GM21529 (cell line): ENCODE results near the gene GPN2.
"Not testable (repeated sequence)": the region's sequence is repeated elsewhere in the genome, so short reads cannot be mapped to it uniquely, and the experiment has no call there.

Experiments used
- ATAC-seq: cut with Tn5 transposase; IDR thresholded peaks from one replicate; pipeline ENCODE4 v1.9.1; 2021; ENCODE audit not compliant: unreplicated experiment

The GPN2 gene

DNA sequence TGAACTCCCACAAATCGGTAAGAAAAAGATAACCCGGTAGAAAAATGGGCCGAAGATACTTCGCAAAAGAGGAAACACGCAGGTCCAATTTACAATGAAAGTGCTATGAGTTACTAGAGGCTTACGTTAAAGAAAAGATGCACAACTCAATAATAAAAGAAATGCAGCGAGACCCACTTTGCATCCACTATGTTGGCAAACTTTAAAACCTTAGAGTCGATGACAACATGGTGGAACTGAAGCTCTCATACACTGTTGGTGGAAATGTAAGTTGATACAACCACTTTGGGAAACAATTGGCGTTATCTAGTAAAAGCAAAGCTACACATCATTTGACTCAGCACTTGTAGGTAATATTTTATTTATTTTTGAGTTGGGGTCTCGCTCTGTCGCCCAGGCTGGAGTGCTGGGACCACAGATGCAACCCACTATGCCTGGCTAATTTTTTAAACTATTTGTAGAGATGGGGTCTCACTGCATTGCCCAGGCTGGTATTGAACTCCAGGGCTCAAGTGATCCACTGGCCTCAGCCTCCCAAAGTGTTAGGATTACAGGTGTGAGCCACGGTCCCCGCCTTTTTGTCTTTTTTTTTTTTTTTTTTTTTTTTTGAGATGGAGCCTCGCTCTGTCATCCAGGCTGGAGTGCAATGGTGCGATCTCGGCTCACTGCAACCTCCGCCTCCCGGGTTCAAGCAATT is 10.9 kb upstream of the GPN2 start:
- ATAC-seq, result no peak

DNA sequence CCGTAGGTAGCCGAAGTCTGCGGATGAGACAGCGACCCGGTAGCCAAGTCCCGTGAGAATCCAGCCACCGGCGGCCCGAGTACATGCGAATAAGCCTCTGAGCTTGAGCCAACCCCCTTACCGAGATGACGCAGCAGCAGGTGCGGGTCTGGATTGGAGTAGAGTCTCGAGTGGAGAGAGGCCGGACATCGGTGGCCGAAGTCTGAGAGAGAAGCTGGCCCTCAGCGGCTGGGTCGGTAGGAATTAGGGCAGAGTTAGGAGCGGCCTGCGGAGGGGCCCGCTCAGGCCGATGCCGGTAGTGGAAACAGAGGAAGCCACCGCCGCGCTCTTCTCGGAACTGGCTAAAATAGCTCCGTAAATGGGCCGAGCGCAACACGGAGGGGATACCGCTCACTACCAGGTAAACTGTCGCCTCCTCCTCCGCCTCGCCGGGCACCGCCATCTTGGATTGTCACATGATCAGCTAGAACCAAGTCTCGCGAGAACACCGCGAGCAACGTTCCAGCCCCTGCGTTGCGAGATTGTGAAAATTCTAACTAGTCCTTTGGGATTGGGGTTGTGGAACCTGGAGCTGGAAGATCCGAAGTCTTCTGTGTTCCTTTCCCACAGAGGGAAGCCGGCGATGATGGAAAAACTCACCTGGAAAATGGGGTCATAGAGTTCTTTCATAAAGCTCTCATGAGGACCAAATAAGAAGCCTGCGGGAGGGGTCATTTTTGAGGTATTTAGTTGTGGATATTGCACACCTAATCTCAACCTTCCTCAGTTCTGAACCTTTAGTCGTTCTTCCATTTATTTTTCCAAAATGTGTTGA is 10.1 kb upstream of the GPN2 start, which contains the start of gene GPATCH3:
Gene GPATCH3, minus strand, starts transcription at position 467 of the 814 bp plus-strand sequence. Its CDS starts 25 bp downstream, at position 442.
- ATAC-seq, result peak; percentile 83

DNA sequence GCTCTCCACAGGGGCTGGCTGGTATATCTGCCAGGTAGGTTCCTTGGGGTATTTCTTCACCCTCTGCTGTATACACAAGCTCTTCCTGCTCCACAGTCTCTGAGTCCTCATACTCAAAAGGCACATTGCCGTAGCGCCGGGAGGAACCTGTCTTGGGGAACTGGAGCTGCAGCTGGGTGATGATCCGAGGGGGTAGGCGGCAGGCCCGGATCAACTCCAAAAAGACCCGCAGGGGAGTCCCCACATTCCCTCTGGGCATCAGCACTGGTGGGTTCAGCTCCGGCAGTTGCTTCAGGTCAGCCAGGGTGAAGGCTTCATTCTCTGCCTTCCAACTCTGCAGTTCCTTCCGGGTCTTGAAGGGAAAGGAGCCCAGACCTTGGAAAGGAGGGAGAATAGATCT is 7.3 kb upstream of the GPN2 start:
- no peak for ATAC-seq

DNA sequence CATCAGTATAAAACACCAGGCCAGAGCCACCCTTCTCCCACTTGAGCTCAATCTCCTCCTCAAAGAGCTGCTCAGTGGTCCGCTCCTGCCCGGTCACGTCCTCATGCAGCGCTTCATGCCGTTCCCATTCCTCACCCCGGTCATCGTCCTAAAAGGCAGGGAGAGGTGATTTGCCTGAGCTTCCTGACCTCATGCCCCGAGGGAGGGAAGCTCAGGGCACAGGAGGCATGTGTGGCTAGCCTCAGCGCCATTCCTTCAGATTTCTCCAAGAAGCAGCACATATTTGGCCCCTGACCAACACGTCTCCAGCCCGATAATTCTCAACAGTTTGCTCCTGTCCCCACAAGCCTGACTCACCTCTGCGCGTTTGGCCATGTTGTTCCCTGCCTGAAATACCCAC is 4.2 kb upstream of the GPN2 start:
- no peak for ATAC-seq

DNA sequence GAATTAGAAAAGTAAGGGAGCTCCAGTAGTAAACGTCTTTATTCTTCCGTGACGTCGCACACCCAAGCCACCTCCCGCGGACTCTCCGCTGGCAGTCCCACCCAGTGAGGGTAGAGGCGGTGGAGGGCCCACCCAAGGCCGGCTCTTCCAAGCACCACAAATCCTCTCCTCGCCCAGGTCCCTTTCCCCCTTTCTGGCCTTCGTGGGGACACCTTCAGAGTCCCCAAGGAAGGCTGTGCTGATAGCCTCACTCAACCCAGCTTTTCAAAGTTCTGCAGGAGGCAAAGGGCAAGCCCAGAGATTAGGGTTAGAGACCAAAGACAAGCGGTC is 349 bp upstream of the GPN2 start:
- peak; percentile 14 for ATAC-seq

DNA sequence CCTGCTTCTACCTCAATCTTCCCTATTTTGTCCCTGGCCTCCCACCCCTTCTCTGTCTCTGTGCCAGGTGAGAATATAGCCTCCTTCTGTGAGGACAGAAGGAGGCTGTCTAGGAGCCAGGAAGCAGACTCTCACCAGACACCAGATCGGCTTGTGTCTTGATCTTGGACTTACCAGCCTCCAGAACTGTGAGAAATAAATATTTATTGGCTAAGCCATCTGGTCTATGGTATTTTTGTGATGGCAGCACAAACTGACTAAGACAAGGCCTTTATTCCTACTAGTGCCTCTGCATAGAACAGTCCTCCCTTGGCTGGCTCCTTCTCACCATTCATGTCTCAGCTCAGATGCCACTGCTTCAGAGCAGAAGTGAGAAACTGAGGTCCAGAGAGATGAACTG is 1.9 kb downstream of the GPN2 start:
- no peak for ATAC-seq

DNA sequence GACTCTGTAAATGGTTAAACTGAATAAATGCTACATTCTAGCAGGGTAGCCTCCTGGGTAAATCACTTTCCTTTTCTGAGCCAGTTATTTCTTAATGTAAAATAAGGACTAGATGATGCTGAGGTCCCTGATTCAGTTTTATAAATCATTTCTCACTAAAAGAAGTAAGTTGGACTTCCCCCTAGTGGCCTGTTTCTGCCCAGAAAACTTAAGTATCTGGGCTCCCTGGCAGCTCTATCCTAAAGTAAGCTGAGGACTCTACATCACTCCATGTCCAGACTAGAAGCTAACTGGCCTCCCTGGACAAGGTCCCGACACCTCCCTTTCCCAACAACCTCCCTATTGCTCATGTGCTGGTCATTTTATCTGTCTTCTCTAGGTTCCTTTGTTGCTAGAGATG is 3.0 kb downstream of the GPN2 start:
- ATAC-seq, result no peak

DNA sequence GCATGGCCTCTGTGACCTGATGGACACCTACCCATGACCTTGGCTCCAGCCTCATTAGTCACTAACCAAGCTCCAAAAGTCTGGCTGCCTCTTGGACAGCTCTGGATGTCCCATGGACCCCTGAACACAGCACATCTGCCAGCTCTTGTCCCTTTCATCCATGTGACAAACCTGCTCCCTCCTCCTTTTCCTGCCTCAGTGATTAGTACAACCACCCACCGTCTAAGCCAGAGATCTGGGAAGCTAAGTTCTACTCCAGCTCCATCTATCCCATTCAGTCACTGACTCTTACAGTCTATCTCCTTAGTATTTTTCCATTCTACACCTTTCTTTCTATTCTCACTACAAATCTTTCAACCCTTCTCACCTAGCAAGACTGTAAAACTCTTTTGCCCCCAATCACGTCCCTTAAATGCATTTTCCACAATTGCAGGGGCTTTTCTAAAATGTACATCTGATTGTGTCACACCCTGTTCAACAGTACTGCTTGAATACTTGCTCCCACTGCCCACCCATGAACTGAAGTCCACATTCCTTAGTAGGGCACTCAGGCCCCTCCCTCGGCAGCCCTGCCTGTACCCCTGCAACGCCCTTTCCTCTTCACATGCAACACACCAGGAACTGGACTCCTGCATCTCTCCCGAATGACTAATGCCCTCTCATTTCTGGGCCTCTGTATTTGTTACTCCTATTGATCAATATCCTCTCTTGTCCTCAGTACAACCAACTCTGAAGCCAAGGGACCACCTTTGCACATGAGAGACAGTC is 7.2 kb downstream of the GPN2 start:
- no peak for ATAC-seq

DNA sequence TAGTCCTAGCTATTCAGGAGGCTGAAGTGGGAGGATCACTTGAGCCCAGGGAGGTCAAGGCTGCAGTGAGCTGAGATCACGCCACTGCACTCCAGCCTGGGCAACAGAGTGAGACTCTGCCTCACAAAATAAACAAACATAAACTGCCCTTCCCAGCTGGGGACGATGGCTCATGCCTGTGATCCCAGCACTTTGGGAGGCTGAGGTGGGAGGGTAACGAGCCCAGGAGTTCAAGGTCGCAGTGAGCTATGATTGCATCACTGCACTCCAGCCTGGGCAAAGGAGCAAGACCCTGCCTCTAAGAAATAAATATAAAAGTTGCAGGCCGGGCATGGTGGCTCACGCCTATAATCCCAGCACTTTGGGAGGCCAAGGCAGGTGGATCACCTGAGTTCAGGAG is 8.5 kb downstream of the GPN2 start:
- not testable (repeated sequence) for ATAC-seq

DNA sequence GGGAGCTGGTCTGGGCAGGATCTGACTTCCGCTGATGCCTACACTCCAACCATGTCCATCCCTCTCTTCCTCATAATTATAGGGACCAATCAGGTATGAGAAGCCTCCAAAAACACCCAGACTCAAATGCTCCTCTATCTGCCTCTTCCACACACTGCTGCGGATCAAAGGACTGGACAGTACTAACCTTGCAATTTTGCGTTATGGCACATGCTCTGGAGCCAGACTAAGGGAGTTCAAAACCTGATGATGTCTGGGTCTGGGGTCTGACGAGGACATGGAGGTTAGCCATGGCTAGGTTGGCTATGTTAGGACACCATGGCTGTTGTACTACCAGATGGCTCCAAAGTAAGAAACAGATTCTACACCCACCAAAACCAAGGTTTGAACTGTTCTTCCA is 10.3 kb downstream of the GPN2 start:
- ATAC-seq, result no peak

DNA sequence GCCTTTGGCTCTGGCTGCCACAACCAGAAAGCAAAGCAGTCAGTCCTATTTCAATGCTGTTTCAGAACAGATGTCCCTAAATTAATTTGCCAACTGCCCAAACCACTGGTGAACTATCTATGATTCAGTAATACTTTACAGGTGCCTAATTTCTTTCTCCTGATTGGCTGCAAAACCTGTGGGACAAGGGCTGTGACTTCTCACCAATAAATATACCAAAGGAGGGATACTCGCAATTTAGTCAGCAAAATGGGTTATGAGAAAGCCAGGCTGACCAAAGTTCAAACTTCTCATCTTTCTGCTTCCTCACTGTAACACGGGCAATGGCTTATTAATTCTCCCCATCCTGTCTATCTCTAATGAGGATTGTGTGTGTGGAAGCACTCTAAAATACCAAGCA is 12.8 kb downstream of the GPN2 start:
- ATAC-seq, result no peak

DNA sequence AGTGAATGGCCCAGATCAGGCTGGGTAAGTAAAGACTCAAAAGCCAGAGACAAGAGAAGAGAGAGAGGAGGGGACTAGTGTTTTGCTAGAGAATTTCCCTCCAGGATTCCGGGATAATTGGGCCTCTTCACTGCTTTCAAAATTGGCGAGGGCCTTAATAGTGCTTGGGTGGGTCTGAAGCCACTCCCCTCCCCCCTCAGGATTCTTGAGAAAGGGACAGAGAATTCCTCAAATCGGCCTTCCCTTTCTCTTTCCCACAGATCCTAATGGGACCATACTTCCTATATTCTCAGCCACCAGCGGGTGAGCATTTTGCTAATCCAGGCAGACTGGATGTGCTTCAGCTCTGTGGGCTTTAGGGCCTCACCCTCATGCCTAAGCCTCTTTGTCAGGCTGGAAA is 15.2 kb downstream of the GPN2 start:
- ATAC-seq, result no peak

DNA sequence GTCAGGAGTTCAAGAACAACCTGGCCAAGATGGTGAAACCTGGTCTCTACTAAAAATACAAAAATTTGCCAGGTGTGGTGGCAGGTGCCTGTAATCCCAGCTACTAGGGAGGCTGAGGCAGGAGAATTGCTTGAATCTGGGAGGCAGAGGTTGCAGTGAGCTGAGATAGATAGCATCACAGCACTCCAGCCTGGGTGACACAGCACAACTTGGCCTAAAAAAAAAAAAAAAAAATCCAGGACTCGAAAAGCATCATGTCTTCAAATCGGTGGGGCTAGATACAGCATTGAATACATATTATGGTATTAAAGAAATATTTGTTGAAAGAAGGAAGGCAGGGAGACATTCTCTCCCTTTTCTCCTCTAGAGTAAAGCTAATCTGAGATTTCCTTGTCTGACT is 17.0 kb downstream of the GPN2 start:
- ATAC-seq, result not testable (repeated sequence)

DNA sequence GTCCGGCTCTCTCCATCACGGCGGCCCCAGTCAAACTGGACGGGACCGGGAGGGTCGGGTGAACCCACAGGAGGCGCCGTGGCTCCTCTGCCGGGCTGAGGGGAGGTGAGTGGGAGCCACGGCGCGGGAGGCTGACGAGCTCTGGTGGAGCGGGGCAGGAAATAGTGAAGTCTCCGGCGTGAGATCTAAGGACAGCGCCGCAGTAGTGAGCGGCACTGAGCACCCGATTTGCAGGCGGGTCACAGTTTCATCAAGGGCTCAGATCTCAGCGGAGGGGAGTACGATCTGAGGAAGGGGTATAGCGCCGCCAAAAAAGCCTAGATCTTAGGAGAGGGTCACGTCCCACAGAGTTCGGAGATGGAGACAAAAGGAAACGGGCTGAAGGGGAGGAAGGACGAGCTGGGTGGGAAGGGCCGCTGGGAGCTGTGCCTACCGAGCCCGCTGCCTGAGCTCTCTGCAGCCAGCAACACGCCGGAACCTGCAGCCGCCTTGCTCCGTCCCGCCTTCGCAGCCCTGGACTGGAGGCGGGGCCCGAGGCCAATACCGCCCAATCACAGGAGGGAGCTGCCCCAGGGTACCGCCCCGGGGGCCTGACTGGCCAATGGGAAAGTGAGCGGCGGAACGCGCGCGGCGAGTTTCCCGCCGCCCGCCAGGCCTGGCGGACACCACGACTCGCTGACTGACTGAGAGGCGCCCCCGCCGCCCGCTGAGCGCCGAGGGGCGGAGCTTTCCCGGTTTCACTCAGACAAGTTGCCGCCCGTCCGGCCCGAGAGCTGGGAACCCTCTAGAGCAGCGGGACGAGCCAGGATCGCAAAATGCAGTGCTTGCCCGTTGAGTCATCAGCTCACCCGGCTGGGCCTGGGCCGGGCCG is 25.2 kb downstream of the GPN2 start:
- ATAC-seq, result peak; percentile 88

DNA sequence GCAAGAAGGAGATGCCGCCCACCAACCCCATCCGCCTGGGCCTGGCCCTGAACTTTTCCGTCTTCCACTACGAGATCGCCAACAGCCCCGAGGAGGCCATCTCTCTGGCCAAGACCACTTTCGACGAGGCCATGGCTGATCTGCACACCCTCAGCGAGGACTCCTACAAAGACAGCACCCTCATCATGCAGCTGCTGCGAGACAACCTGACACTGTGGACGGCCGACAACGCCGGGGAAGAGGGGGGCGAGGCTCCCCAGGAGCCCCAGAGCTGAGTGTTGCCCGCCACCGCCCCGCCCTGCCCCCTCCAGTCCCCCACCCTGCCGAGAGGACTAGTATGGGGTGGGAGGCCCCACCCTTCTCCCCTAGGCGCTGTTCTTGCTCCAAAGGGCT is 26.4 kb downstream of the GPN2 start:
- ATAC-seq, result no peak

DNA sequence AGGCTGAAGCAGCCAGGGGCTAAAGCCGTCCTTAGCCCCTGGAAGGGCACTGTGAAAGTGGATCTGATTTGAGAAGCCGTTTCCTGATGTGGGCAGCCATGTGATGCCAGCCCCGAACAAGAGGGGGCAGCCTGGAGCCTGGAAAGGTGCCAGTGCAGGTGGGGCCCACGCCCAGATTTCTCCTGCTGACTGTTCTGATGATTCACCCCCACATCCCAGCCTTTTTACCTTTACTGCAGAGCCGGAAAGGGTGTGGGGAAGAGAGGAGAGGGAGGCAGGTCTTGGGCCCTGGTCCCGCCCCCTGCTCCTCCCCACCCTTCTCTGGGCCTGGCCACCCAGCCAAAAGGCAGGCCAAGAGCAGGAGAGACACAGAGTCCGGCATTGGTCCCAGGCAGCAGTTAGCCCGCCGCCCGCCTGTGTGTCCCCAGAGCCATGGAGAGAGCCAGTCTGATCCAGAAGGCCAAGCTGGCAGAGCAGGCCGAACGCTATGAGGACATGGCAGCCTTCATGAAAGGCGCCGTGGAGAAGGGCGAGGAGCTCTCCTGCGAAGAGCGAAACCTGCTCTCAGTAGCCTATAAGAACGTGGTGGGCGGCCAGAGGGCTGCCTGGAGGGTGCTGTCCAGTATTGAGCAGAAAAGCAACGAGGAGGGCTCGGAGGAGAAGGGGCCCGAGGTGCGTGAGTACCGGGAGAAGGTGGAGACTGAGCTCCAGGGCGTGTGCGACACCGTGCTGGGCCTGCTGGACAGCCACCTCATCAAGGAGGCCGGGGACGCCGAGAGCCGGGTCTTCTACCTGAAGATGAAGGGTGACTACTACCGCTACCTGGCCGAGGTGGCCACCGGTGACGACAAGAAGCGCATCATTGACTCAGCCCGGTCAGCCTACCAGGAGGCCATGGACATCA is 27.1 kb downstream of the GPN2 start, which contains the start of gene SFN:
Gene SFN, plus strand, starts transcription at position 369 of the 904 bp plus-strand sequence. Its CDS starts 64 bp downstream, at position 433.
- ATAC-seq, result no peak

DNA sequence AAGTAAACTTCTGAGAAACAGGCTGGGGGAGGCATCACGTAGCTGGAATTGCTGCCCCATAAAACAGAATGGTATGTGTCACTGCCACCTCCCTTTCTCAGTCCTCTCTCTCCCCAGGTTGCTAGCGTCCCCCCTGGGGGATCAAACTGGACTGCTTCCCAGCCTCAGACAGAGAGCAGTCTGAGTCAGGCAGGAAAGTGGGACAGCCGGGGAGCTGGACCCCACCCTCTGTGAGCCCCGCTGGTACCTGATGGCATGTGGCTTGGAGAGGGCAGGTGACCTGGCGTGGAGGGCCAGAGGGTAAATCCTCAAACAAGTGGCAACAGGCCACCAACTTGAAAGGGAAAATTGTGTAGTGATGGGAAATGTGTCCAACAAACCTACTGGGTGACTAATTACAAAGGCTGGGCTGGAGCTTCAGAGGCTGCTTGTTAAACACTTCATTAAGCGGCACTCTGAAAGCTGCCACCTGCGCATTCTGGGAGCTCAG is 28.1 kb downstream of the GPN2 start:
- ATAC-seq, result no peak

DNA sequence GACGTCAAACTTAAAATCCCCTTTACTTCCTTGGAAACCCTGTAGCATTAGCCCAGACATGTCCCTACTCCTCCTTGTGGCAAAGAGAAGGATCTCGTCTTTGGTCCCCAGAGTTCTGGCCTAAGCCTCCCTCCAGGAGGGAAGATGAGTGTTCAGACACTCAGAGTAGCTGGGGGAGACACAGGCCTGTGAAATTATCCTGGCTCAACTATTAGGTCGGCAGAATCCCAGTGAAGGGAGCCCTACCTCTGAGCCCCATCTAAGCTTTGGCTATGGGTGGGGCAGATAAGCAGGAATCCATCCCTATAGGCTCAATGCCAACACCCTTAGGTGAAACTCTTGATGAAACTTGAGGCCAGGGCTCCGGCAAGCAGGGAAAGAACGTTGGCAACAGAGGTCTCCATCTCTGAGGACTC is 28.8 kb downstream of the GPN2 start:
- ATAC-seq, result no peak

DNA sequence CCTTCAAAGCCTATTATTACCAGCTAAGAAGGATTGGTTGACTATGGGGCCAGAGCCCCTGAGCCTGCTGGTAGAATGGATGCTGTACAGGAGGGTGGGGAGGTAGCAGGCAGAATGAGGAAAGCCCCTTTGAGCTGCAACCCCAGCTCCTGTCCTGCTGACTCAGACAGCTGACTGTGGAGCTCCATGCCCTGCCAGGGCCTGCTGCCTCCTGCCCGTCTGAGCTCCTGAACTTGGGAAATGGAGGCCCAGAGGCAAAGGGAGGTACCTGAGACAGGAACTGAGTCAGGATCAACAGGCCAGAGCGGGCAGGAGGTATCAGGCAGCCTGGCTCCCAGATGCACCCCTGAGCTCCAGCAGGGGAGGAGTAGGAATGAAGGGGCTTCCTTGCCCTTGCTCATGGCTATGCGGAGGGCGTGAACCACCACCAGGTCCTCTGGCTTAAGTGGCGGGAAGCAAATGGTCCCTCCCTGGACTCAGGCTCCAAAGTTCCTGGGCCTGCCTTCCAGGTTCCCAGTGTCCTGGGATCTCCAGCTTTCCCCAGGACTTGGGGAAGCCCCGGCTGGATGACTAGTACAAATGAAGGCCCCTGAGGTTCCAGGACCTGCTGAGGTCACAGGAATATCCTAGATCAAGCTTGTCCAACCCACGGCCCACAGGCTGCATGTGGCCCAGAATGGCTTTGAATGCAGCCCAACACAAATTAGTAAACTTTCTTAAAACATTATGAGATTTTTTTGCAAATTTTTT is 31.0 kb downstream of the GPN2 start:
- ATAC-seq, result no peak
